D721Med (cell line): Measurements from ENCODE around the gene PTGS1.

Source experiments
- DNase-seq: peaks from one replicate; pipeline ENCODE4 v3.0.0; 2011; ENCODE audit warnings: low spot score; ENCODE audit not compliant: insufficient read length
- FAIRE-seq: peaks from 2 replicates; lab custom pipeline; 2011; peaks lifted over from hg19 to GRCh38; lab: Jason Lieb, UNC
- CTCF ChIP-seq: IDR thresholded peaks from 2 replicates; pipeline ENCODE4 v1.5.1; 2012; ENCODE audit warnings: mild to moderate bottlenecking, control low read depth; ENCODE audit not compliant: insufficient read depth; ENCODE audit errors: missing control alignments

Gene PTGS1

DNA sequence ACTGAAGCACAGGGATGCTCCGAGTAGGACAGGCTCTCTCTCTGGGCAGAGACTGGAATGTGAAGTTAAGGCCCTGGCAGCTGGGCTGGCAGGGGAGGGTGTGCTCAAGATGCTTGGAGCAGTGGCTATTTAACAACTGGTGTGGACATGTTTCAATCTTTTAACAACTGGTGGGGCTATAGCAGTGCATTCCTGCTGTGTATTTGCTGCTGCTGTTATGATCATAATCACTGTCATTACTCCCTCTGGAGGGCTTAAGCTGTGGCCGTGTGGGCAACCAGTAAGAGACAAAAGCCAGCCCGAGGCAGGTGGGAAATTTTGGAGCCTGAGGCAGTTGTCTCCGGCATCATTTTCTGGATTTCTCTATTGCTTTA, 33.3 kb upstream of the PTGS1 start:
- DNase-seq (no peak), FAIRE-seq (no peak)
- TF ChIP-seq CTCF = no peak

DNA sequence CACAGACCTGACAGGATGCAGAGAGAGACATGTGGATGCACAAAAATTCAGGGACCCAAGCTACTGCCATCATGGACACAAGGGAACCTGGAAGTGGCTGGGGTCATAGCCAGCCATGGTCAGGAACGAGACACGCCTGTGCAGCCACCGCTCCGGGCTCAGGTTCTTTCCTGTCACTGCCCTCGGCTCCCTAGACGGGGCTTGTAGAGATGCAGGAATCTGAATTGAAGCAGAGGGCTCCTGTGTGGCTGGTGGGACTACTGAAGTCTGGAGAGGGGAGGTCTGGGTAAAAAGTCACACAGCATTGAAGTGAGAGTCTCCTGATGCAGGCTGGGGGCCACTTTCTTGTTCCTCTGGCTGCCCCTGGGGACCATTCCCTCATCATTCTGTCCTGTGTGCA, 32.3 kb upstream of the PTGS1 start:
- no peak for DNase-seq
- TF ChIP-seq CTCF = no peak
- FAIRE-seq = no peak

GRCh38 chr9:122338994-122339393, 31.8 kb upstream of the PTGS1 start:
- no peak for FAIRE-seq
- DNase-seq = no peak
- TF ChIP-seq CTCF = no peak

DNA sequence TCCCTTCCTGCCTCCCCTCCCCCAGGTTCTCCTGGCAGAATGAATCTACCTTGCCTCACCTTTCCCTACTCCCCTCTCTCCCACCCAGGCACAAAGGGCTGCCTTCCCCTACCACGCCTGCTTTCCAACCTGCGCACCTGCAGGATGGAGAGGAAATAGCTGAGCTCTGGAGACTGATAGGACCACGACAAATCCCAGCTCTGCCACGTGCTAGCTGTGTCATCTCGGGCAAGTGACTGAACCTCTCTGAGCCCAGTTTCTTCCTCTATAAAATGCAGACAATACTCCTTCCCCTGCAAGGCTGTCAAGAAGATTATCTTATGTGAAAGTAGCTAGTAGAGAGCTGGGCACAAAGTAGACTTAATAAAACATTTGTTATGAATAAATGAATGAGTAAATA, 31.2 kb upstream of the PTGS1 start:
- no peak for TF ChIP-seq CTCF
- FAIRE-seq = no peak

DNA sequence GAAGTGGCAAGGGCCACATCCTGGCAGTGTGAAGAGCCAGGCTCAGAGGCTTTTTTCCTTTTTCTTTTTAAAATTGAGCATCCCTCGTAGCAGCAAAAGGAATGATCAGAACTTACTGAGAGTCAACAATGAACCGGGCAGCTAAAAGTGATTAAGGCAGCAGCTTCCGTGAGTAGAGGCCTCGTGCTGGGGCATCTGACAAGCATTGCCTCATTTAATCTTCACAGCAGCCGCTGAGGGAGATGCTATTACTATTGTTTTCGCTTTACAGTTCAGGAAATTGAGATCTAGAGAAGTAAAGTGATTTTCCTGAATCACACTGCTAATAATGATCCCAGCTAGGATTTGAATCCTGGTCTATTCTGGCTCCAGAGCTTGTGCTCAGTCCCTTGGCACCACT, 30.7 kb upstream of the PTGS1 start:
- FAIRE-seq = no peak
- DNase-seq = no peak
- TF ChIP-seq CTCF = no peak

More for the DNA sequence above, 31.2 kb upstream of the PTGS1 start:
- no peak for DNase-seq

DNA sequence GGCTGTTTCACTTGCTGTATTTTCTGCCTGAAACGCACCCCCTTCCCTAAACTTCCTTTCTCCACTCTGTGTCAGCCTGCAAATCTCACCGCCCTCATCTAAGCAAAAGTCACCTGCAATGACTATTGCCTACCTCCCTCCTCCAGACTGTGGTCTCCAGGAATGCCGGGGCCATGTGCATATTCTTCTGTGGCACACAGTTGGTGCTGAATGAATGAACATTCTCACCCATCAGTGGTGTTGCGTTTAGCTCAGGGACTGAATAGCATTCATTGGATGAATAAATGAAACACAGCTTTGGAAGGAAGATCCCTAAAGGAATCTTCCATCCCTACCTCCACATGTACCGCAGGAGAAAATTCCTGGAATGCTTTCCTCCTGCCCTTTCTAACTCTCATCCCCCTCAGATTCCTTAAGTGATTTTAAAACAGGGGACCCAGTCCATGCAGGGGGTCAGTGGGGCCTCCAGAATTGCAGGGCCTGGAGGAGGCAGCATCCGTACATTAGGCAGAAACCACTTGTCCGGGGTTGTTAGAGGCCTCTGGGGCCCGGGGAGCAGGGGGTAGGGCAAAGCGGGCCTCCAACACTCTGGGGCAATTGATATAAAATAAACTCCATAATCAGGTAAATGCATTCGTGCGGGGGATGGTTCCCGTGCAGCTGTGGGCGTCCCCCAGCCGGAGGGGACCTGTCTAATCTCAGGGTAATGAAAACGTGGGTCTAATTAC, 28.3 kb upstream of the PTGS1 start:
- DNase-seq = no peak
- no peak for TF ChIP-seq CTCF
- FAIRE-seq = no peak
